Measurements from ENCODE around the gene TRPV2. TPM values are rescaled to one million over a fixed set of nuclear protein-coding genes. Genes with fewer than 3 reads are reported as not detected.

The TRPV2 gene
- total RNA-seq, 1 experiment from 2014 or later = 1.0 TPM

GRCh38 chr17:16429083-16429482 is 13.7 kb downstream of the TRPV2 start:
- no peak overlapping the region for H3K18ac ChIP-seq (ENCODE audit: insufficient read length, low read depth, low read length)
- Mint-ChIP-seq H3K4me1 (peaks cover 0 to 4% of the 10 kb centered on the region in 2 experiments; a peak in 3 of 4 replicates), H3K36me3 (ENCODE audit: insufficient read depth in 1 of 3, low read depth in 3 of 3) (no peaks in the 10 kb centered on the region; a peak in 1 of 7 replicates), H3K27ac (no peak overlapping the region), H3K9me3 (no peaks in the 10 kb centered on the region; a peak in 1 of 5 replicates), H3K27me3 (ENCODE audit: low read depth) (peaks cover 2% of the 10 kb centered on the region), H3K4me3 (no peak overlapping the region)
- H3K23me2 ChIP-seq (ENCODE audit: insufficient read length, low read depth, low read length, poor library complexity, severe bottlenecking) = no peaks in the 10 kb centered on the region
- H3K4ac ChIP-seq (ENCODE audit: low read depth, low read length) = no peak overlapping the region
- H4K91ac ChIP-seq (ENCODE audit: insufficient read length, low read depth, low read length) = no peak overlapping the region
- H2BK5ac ChIP-seq (ENCODE audit: insufficient read length, low read length) = no peak overlapping the region
- no peaks in the 10 kb centered on the region for H3K27me3 ChIP-seq (ENCODE audit: insufficient read depth, low read length)
- H2AFZ ChIP-seq (ENCODE audit: low read length) = no peak overlapping the region
- no peaks in the 10 kb centered on the region for H3K9me3 ChIP-seq (ENCODE audit: control insufficient read depth, low read depth, low read length)
- no peaks in the 10 kb centered on the region for H3K79me1 ChIP-seq (ENCODE audit: insufficient read depth, low read depth, low read length, poor library complexity, severe bottlenecking)
- H2AK5ac ChIP-seq (ENCODE audit: insufficient read length, low read length) = no peak overlapping the region
- WGBS (ENCODE audit: extremely low coverage, insufficient read length, low lambda C conversion rate) = no CpG with 5 or more reads among the region's 9 CpGs
- DNase-seq = no peak
- TF ChIP-seq CTCF (conservative IDR thresholded peaks at IDR 0.05) = no peak
- no peak overlapping the region for H4K8ac ChIP-seq (replicated peaks; ENCODE audit: insufficient read length, low read depth, low read length)
- H2BK120ac ChIP-seq (ENCODE audit: low read depth, low read length, poor library complexity, severe bottlenecking) = no peak overlapping the region
- no peak overlapping the region for H3K9ac ChIP-seq (ENCODE audit: extremely low read depth, insufficient read length, low read length)
- H3T11ph ChIP-seq (ENCODE audit: low read length) = no peak overlapping the region
- no peak overlapping the region for H3K27ac ChIP-seq (ENCODE audit: insufficient read length, low read depth, low read length)
- H3K14ac ChIP-seq (ENCODE audit: insufficient read depth, low read length) = no peak overlapping the region
- H3K79me2 ChIP-seq (ENCODE audit: insufficient read depth, low read length) = no peaks in the 10 kb centered on the region
- H2BK12ac ChIP-seq (ENCODE audit: insufficient read length, low read depth, low read length) = no peak overlapping the region
- no peak overlapping the region for H3K4me2 ChIP-seq (ENCODE audit: insufficient read depth, insufficient read length, low read length)
- H3K4me1 ChIP-seq (ENCODE audit: insufficient read depth, low read length) = no peaks in the 10 kb centered on the region; the same call in 1 of the 2 replicates
- no peak overlapping the region for H3K56ac ChIP-seq (ENCODE audit: insufficient read length, low read depth, low read length)
- no peak overlapping the region for H2BK20ac ChIP-seq (ENCODE audit: low read depth, low read length, poor library complexity, severe bottlenecking)
- H3K23ac ChIP-seq (ENCODE audit: insufficient read length, low read depth, low read length) = no peak overlapping the region
- no peak overlapping the region for H4K5ac ChIP-seq (ENCODE audit: insufficient read length, low read depth, low read length)
- H4K20me1 ChIP-seq (ENCODE audit: control insufficient read depth, insufficient read depth, insufficient read length) = no peaks in the 10 kb centered on the region
- H2BK15ac ChIP-seq (ENCODE audit: low read depth, low read length) = no peak overlapping the region
